MM.1S (cell line): ENCODE measurements around the gene FAS.
"Not testable (repeated sequence)": the region's sequence is repeated elsewhere in the genome, so short reads cannot be mapped to it uniquely, and the experiment has no call there.

Experiments
- DNase-seq: peaks from one replicate; pipeline ENCODE4 v3.0.0-alpha.2; 2015
- H2AFZ ChIP-seq: fragments of 300-600 bp; sonication (generic); 2 replicates; pipeline ENCODE4 v1.6.0; 2016; ENCODE audit warnings: antibody characterized with exemption, low read length
- H3F3A ChIP-seq: fragments of 300-600 bp; sonication (generic); 2 replicates; pipeline ENCODE4 v1.6.1; 2016; ENCODE audit warnings: mild to moderate bottlenecking, antibody characterized with exemption, low read length, moderate library complexity, mixed read lengths; ENCODE audit not compliant: insufficient read depth
- H3K27ac ChIP-seq: fragments of 300-600 bp; sonication (generic); 2 replicates; pipeline ENCODE4 v1.5.1; 2016; ENCODE audit warnings: mild to moderate bottlenecking, low read length
- H3K27me3 ChIP-seq: fragments of 300-600 bp; sonication (generic); replicated peaks from 2 replicates; pipeline ENCODE4 v1.6.0; 2016; ENCODE audit warnings: low read length; ENCODE audit not compliant: insufficient read depth
- H3K36me3 ChIP-seq: fragments of 300-600 bp; sonication (generic); replicated peaks from 2 replicates; pipeline ENCODE4 v1.6.1; 2016; ENCODE audit warnings: mild to moderate bottlenecking, low read length, mixed read lengths; ENCODE audit not compliant: insufficient read depth
- H3K4me1 ChIP-seq: fragments of 300-600 bp; sonication (generic); 2 replicates; pipeline ENCODE4 v1.6.1; 2016; ENCODE audit warnings: low read length, mixed read lengths
- H3K4me2 ChIP-seq: fragments of 300-600 bp; sonication (generic); 2 replicates; pipeline ENCODE4 v1.6.0; 2016; ENCODE audit warnings: low read depth, low read length
- H3K4me3 ChIP-seq: fragments of 300-600 bp; sonication (generic); 2 replicates; pipeline ENCODE4 v1.5.1; 2016; ENCODE audit warnings: low read length, mixed read lengths
- H3K79me2 ChIP-seq: fragments of 300-600 bp; sonication (generic); 2 replicates; pipeline ENCODE4 v1.6.1; 2016; ENCODE audit warnings: mixed run types, low read length, mixed read lengths
- H3K9ac ChIP-seq: fragments of 300-600 bp; sonication (generic); 2 replicates; pipeline ENCODE4 v1.6.1; 2016; ENCODE audit warnings: low read length, mixed read lengths
- H3K9me2 ChIP-seq: fragments of 300-600 bp; sonication (generic); replicated peaks from 2 replicates; pipeline ENCODE4 v1.6.1; 2016; ENCODE audit warnings: mild to moderate bottlenecking, low read length, mixed read lengths; ENCODE audit not compliant: insufficient read depth
- H3K9me3 ChIP-seq: fragments of 300-600 bp; sonication (generic); replicated peaks from 2 replicates; pipeline ENCODE4 v1.6.1; 2016; ENCODE audit warnings: mild to moderate bottlenecking, low read length, mixed read lengths; ENCODE audit not compliant: insufficient read depth
- H4K20me1 ChIP-seq: fragments of 300-600 bp; sonication (generic); 2 replicates; pipeline ENCODE4 v1.6.1; 2016; ENCODE audit warnings: mild to moderate bottlenecking, low read length, moderate library complexity, mixed read lengths; ENCODE audit not compliant: insufficient read depth
- EZH2 ChIP-seq: fragments of 300-600 bp; sonication (generic); optimal IDR thresholded peaks from 2 replicates; pipeline ENCODE3; 2017; ENCODE audit warnings: low read depth, mild to moderate bottlenecking, antibody characterized with exemption, low read length, mixed read lengths
- EZH2phosphoT487 ChIP-seq: fragments of 300-600 bp; sonication (generic); IDR thresholded peaks from 2 replicates; pipeline ENCODE4 v1.6.1; 2018; ENCODE audit warnings: antibody characterized with exemption, low read length
- TF ChIP-seq, protein P1 (sequence below): fragments of 300-600 bp; sonication (generic); IDR thresholded peaks from 2 replicates; pipeline ENCODE4 v1.5.1; 2016; ENCODE audit warnings: antibody characterized with exemption, low read length, mixed read lengths

The FAS gene

DNA sequence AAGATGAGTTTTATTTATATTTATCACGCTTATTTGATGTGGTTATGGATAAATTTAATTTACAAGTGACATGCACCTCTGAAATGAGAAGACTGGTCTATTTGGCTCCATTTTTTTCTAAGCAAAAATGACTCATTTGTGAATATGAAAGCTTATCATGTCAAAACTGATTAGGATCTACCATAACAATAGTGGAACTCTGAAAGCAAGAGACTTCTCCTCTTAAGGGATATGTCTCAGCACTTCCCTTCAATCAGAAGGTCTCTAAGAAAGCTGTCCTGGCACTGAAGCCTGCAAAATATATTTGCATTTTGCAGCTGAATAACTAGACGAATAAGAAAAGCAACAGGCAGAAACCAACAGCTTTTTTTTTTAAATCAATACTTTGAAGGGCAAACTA lies 12.7 kb downstream of the FAS start:
- H3K9me2 ChIP-seq: no peaks in the 10 kb centered on the region
- no peaks in the 10 kb centered on the region for H3K79me2 ChIP-seq
- DNase-seq: no peak
- no peaks in the 10 kb centered on the region for H3K27me3 ChIP-seq
- H3K9me3 ChIP-seq: no peaks in the 10 kb centered on the region
- TF ChIP-seq, protein P1, sequence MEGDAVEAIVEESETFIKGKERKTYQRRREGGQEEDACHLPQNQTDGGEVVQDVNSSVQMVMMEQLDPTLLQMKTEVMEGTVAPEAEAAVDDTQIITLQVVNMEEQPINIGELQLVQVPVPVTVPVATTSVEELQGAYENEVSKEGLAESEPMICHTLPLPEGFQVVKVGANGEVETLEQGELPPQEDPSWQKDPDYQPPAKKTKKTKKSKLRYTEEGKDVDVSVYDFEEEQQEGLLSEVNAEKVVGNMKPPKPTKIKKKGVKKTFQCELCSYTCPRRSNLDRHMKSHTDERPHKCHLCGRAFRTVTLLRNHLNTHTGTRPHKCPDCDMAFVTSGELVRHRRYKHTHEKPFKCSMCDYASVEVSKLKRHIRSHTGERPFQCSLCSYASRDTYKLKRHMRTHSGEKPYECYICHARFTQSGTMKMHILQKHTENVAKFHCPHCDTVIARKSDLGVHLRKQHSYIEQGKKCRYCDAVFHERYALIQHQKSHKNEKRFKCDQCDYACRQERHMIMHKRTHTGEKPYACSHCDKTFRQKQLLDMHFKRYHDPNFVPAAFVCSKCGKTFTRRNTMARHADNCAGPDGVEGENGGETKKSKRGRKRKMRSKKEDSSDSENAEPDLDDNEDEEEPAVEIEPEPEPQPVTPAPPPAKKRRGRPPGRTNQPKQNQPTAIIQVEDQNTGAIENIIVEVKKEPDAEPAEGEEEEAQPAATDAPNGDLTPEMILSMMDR: no peak
- TF ChIP-seq EZH2 (no peak), EZH2phosphoT487 (no peak)
- H3F3A ChIP-seq: peaks cover 8% of the 10 kb centered on the region; the same call in 1 of the 2 replicates
- H4K20me1 ChIP-seq: no peaks in the 10 kb centered on the region
- H2AFZ ChIP-seq: no peak overlapping the region
- H3K9ac ChIP-seq: no peak overlapping the region
- no peak overlapping the region for H3K4me2 ChIP-seq
- H3K27ac ChIP-seq: no peak overlapping the region
- H3K36me3 ChIP-seq: no peaks in the 10 kb centered on the region
- H3K4me1 ChIP-seq: peaks cover 9% of the 10 kb centered on the region
- H3K4me3 ChIP-seq: no peak overlapping the region

DNA sequence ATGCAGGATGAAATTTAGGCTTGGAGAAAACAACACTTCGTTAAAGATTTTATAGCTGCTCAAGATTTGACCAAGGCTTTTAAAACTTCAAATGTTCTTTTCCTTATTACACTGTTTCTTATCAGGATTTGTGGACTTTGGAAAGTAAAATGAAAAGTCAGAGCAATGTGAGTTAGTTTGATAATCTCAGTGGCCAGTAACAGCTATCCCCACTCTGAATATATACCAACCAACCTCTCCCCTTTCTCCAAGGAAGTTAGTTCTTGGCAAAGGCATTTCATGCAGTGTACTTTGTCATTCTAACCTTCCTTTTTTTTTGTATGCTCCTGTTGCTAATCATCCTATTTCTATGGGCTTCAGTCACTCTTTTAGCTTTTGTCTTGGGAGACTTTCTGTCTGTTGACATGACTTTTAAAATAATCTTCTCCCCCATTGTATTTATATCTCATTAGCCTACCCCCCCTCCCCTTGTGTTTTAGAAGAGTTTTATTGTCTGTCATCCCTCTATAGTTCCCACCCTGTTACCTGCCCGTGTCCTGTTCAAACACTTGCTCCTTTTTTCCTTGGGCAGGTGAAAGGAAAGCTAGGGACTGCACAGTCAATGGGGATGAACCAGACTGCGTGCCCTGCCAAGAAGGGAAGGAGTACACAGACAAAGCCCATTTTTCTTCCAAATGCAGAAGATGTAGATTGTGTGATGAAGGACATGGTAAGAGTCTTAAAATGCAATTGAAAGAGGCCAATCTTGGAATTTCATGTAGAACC lies 16.7 kb downstream of the FAS start:
- Histone ChIP-seq H3K4me3 (no peak overlapping the region), H3K4me2 (no peak overlapping the region), H3K9me2 (no peaks in the 10 kb centered on the region), H4K20me1 (no peaks in the 10 kb centered on the region), H3K27ac (no peak overlapping the region), H3K4me1 (peaks cover 7% of the 10 kb centered on the region), H3K36me3 (no peaks in the 10 kb centered on the region), H3K9ac (no peak overlapping the region), H3F3A (peaks cover 8% of the 10 kb centered on the region; the same call in 1 of the 2 replicates), H3K79me2 (no peaks in the 10 kb centered on the region), H2AFZ (no peak overlapping the region), H3K9me3 (no peaks in the 10 kb centered on the region), H3K27me3 (no peaks in the 10 kb centered on the region)
- TF ChIP-seq EZH2: no peak
- TF ChIP-seq, protein P1: no peak
- TF ChIP-seq EZH2phosphoT487: no peak
- no peak for DNase-seq

DNA sequence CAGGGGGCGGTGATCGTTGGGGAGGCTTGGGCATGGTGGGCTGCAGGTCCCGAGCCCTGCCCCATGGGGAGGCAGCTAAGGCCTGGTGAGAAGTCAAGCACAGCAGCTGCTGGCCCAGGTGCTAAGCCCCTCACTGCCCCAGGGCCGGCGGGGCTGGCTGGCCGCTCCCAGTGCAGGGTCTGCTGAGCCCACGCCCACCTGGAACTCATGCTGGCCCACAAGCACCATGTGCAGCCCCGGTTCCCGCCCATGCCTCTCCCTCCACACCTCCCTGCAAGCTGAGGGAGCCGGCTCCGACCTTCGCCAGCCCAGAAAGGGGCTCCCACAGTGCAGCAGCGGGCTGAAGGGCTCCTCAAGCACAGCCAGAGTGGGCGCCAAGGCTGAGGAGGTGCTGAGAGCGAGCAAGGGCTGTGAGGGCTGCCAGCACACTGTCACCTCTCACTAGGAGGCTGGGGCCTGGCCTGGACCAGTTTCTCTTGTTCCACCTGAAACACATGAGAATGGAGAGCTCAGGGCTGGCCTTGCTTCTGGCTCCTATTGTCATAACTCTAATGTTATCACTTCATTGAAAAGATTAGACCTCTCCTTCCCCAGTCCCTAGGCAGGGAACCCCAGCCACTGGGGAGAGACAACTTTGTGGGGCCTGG lies 28.2 kb downstream of the FAS start:
- not testable (repeated sequence) for H3K9me3 ChIP-seq, H3K9ac ChIP-seq, H3K27me3 ChIP-seq, H4K20me1 ChIP-seq, H3K4me2 ChIP-seq, DNase-seq, H3F3A ChIP-seq, H3K4me1 ChIP-seq, H3K9me2 ChIP-seq, H3K36me3 ChIP-seq, H3K79me2 ChIP-seq, H3K27ac ChIP-seq, H2AFZ ChIP-seq, H3K4me3 ChIP-seq
